ENCODE measurements around the gene MYO1A. TPM values are rescaled to one million over a fixed set of nuclear protein-coding genes. Genes with fewer than 3 reads are reported as not detected.
A peak's percentile ranks its signal among the peaks of the same experiment; 100 is the strongest.

MYO1A gene
- polyA plus RNA-seq, 2 of the 4 experiments (the other 2 are of a cell fraction), result 0.67 to 1.9 TPM

DNA sequence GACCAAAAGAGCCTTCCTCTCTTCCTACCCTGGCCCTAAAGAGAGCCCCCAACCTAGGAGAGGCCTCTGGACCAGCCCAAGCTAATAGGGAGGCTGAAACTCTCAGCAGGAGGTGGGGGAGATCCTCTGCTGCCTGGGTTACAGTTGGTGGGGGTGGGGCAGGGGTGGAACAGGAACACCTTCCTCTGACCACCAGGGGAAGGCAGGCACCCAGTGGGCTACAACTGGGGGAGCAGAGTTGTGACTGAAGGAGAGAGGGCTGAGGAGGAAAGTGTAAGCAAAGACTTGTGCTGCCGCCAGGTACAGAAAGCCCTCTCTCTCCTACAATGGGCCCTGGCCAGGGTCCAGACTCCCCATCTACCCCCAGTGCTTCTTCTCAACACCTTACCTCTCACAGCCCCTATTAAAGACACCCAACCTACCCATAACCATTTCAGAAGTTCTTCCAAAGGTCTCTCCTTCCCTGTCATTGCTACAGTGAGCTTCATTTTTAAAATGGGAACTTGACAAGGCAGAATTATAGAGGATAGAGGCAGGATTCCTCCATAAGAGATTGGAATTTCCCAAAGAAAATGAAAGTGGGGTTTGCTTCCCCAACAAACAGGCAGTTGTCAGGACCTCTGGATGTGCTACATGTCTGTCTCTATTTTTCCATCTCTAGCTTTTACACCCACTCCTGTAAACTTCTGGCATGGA is 1.4 kb downstream of the MYO1A start:
- FAIRE-seq (no peak), DNase-seq (ENCODE audit: low read depth in 1 of 2, low spot score in 1 of 2) (no peak), ATAC-seq (no peak; a peak in 1 of 6 replicates)
- ChIA-PET POLR2A (no interaction called here), CTCF (interaction anchor here (0.8 to 7.8 kb wide), 17 partner anchors 9 to 208 kb away, joined by 3 to 44 read pairs (median 5); partner anchors contain the start of gene STAT6)
- Histone ChIP-seq H3K4me2 (peak overlapping the region; percentile 39), H3K4me1 (peaks cover 23% of the 10 kb centered on the region; the same call in 2 of the 3 replicates), H3K4me3 (no peak overlapping the region), H3K27ac (no peak overlapping the region), H3K9me3 (no peaks in the 10 kb centered on the region)
- TF ChIP-seq GATA3 (IDR thresholded peaks at IDR 0.05; ENCODE audit: borderline replicate concordance) (no peak), NPAS2 (CRISPR knock-in tag; IDR thresholded peaks at IDR 0.05; ENCODE audit: borderline replicate concordance) (no peak), POLR2AphosphoS2 (conservative IDR thresholded peaks at IDR 0.05; ENCODE audit: low read length) (no peak), POLR2A (IDR thresholded peaks at IDR 0.05; ENCODE audit: low read length) (no peak), RFX5 (IDR thresholded peaks at IDR 0.05) (no peak), ZSCAN20 (CRISPR knock-in tag; IDR thresholded peaks at IDR 0.05) (no peak), TP53 (CRISPR knock-in tag; IDR thresholded peaks at IDR 0.05) (no peak), KDM1A (IDR thresholded peaks at IDR 0.05; ENCODE audit: low read depth) (no peak), RNF2 (IDR thresholded peaks at IDR 0.05; ENCODE audit: borderline replicate concordance, low read depth) (no peak), FOSL2 (IDR thresholded peaks at IDR 0.05) (no peak), FOSL2 (CRISPR knock-in tag; IDR thresholded peaks at IDR 0.05) (no peak), BHLHE40 (IDR thresholded peaks at IDR 0.05; ENCODE audit: low read depth, low read length) (no peak), NFE2L2 (conservative IDR thresholded peaks at IDR 0.05; ENCODE audit: low read length) (no peak)
- TF ChIP-seq, protein P1, sequence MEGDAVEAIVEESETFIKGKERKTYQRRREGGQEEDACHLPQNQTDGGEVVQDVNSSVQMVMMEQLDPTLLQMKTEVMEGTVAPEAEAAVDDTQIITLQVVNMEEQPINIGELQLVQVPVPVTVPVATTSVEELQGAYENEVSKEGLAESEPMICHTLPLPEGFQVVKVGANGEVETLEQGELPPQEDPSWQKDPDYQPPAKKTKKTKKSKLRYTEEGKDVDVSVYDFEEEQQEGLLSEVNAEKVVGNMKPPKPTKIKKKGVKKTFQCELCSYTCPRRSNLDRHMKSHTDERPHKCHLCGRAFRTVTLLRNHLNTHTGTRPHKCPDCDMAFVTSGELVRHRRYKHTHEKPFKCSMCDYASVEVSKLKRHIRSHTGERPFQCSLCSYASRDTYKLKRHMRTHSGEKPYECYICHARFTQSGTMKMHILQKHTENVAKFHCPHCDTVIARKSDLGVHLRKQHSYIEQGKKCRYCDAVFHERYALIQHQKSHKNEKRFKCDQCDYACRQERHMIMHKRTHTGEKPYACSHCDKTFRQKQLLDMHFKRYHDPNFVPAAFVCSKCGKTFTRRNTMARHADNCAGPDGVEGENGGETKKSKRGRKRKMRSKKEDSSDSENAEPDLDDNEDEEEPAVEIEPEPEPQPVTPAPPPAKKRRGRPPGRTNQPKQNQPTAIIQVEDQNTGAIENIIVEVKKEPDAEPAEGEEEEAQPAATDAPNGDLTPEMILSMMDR (IDR thresholded peaks at IDR 0.05), result no peak
- WGBS (ENCODE audit: missing lambda C conversion rate), result 88% methylated on average over 1 of the region's 1 CpG

DNA sequence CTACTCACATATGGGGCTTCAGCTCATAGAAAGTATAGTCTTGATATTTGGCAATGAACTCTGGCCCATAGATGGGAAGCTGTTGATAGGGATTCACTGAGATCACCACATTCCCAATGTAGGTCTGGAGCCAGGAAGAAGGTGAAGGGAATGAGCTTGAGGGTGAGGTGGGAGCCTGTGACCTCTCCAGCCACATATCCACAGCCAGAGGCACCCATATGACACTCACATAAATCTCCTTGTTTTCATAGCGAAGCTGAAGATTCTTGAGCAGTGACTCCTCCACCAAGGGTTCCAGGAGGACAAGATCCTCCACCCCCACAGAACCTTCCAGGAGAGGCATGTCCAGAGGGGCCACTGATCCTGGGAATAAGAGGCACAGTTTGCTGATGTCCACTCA is 1.9 kb downstream of the MYO1A start:
- Histone ChIP-seq H3K9me3 (no peaks in the 10 kb centered on the region), H3K4me2 (no peak overlapping the region; the same call in 1 of the 3 replicates), H3K4me3 (no peak overlapping the region), H3K4me1 (peaks cover 23% of the 10 kb centered on the region; the same call in 2 of the 3 replicates), H3K27ac (no peak overlapping the region)
- FAIRE-seq, result no peak
- 43% methylated on average over 1 of the region's 1 CpG for WGBS (ENCODE audit: missing lambda C conversion rate)
- ChIA-PET CTCF (interaction anchor here (1.0 to 7.8 kb wide), 9 partner anchors 9 to 64 kb away, joined by 3 to 44 read pairs (median 9); partner anchors contain the start of gene STAT6), POLR2A (no interaction called here)
- ATAC-seq, result no peak
- no peak for DNase-seq (ENCODE audit: low read depth in 1 of 2, low spot score in 1 of 2)
- TF ChIP-seq KDM5A (IDR thresholded peaks at IDR 0.05) (no peak), PHF8 (IDR thresholded peaks at IDR 0.05; ENCODE audit: borderline replicate concordance, low read depth) (no peak), NR3C1 (IDR thresholded peaks at IDR 0.05) (no peak)

DNA sequence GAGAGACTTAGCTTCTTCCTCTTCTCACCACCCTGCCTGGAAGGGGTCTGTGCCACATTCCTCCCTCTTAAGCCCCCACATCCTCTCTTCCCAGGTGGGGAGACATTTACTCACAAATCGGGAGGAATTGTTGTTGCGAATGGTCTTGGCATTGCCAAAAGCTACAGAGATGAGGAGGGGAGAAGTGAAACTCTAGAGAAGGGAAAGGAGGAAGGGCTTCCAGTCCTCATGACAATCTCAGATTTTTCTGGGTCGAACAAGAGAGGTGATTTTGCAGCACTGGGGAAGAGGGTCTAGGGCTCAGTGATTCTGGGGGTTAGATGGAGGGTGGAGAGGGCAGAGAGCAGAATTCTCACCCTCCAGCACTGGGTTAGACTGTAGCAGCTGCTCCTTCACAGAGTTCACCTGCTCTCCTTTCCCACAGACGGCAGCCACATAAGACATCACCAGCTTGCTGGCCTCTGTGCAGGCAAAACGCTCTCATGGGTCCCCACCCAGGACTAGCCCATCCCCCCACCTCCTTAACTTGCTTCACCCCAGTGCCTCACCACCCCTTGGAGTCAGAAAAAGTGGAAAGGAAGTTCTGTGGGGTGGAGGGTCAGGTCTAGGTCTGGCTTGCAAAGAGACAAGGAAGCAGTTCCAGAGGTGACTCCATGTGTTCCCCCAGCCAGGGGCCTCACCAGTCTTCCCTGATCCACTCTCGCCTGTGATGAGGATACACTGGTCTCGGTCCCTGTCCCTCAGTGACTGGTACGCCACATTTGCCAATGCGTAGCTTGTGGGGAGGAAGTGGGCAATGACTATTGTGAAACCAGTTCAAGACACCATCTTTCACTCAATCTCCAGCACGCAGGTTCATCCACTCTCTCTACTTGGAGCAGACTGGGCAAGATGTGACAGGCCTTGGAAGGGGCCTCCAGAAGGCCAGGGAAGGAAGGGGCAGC is 2.7 kb downstream of the MYO1A start:
- Histone ChIP-seq H3K27ac (no peak overlapping the region), H3K4me2 (no peak overlapping the region), H3K4me3 (no peak overlapping the region), H3K9me3 (no peaks in the 10 kb centered on the region), H3K4me1 (peaks cover 23% of the 10 kb centered on the region; the same call in 2 of the 3 replicates)
- ChIA-PET POLR2A (no interaction called here), CTCF (interaction anchor here (0.7 to 7.8 kb wide), 12 partner anchors 9 to 167 kb away, joined by 3 to 44 read pairs (median 6); partner anchors contain the start of gene STAT6)
- FAIRE-seq (no peak), ATAC-seq (no peak), DNase-seq (ENCODE audit: low read depth in 1 of 2, low spot score in 1 of 2) (no peak)
- 63% methylated on average over 10 of the region's 10 CpGs for WGBS (ENCODE audit: missing lambda C conversion rate)
- TF ChIP-seq CBX8 (IDR thresholded peaks at IDR 0.05), result no peak
- TF ChIP-seq, protein P2, sequence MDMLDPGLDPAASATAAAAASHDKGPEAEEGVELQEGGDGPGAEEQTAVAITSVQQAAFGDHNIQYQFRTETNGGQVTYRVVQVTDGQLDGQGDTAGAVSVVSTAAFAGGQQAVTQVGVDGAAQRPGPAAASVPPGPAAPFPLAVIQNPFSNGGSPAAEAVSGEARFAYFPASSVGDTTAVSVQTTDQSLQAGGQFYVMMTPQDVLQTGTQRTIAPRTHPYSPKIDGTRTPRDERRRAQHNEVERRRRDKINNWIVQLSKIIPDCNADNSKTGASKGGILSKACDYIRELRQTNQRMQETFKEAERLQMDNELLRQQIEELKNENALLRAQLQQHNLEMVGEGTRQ (IDR thresholded peaks at IDR 0.05), result no peak
